GM19372 (cell line): ENCODE results near the gene HCRTR1.
"Not testable (repeated sequence)": the region's sequence is repeated elsewhere in the genome, so short reads cannot be mapped to it uniquely, and the experiment has no call there.

ENCODE experiments used
- ATAC-seq: cut with Tn5 transposase; IDR thresholded peaks from one replicate; pipeline ENCODE4 v1.9.1; 2021; ENCODE audit warnings: mild to moderate bottlenecking, low read depth, moderate library complexity; ENCODE audit not compliant: unreplicated experiment

HCRTR1 gene

GRCh38 chr1:31580891-31581603 is 36.4 kb upstream of the HCRTR1 start:
- ATAC-seq, result no peak

GRCh38 chr1:31581821-31582810 is 35.4 kb upstream of the HCRTR1 start:
- no peak for ATAC-seq

DNA sequence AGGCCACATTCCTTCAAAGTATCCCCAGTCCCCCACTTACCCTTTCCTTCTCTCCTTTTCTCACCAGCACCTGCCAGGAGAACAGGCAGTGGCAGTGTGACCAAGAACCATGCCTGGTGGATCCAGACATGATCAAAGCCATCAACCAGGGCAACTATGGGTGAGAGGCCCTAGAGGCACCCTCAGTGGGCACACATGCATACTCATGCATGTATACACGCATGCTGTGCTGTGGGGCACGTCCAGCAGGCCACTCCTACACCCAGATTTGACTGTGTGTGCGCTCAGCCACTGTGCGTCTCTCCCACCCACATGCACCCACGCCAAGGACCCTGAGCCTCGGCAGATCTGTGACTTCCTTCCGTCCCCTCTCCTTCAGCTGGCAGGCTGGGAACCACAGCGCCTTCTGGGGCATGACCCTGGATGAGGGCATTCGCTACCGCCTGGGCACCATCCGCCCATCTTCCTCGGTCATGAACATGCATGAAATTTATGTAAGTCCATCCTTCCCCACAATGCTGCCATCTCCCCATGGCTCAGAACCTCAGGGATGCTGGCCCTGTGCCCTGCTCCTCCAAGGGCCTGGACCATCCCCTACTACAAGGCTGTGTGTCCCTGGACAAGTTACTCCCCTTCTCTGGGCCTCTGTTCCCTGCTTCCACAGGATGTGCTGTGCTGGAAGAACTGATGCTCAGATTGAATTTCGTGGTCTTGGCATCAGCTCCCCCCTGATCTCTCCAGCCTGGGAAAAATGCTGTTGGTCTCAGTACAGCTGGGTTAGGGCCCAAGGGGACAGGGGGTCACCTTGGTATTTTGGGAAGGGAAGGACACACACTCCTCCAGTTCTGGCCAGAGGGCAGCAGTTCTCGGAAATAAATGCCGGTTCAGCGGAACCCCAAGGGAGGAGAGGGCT is 34.2 kb upstream of the HCRTR1 start:
- no peak for ATAC-seq

GRCh38 chr1:31583995-31584868 is 33.3 kb upstream of the HCRTR1 start:
- ATAC-seq, result no peak

GRCh38 chr1:31584869-31585735 is 32.4 kb upstream of the HCRTR1 start:
- ATAC-seq, result no peak

GRCh38 chr1:31585736-31586365 is 31.6 kb upstream of the HCRTR1 start:
- ATAC-seq, result no peak

- ATAC-seq, result no peak
Measured at GRCh38 chr1:31586376-31587327, 30.8 kb upstream of the HCRTR1 start.

DNA sequence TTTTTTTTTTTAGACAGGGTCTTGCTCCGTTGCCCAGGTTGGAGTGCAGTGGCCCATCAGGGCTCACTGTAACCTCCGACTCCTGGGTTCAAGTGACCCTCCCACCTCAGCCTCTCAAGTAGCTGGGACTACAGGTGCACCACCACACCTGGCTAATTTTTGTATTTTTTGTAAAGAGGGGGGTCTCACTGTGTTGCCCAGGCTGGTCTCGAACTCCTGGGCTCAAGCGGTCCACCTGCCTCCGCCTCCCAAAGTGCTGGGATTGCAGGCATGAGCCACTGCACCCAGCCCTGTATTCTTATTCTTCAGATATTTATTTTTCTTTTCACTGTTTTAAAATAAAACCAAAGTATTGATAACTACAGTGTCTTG is 30.2 kb upstream of the HCRTR1 start:
- ATAC-seq, result not testable (repeated sequence)

GRCh38 chr1:31587720-31588423 is 29.6 kb upstream of the HCRTR1 start:
- no peak for ATAC-seq

- no peak for ATAC-seq
Measured at GRCh38 chr1:31588751-31589515, 28.6 kb upstream of the HCRTR1 start.

- ATAC-seq, result no peak
Measured at GRCh38 chr1:31591425-31592093, 25.9 kb upstream of the HCRTR1 start.

- ATAC-seq, result no peak
Measured at GRCh38 chr1:31592132-31592531, 25.4 kb upstream of the HCRTR1 start.

- no peak for ATAC-seq
Measured at GRCh38 chr1:31593136-31593665, 24.3 kb upstream of the HCRTR1 start.

- peak; percentile 64 for ATAC-seq
Measured at GRCh38 chr1:31593770-31594632, 23.5 kb upstream of the HCRTR1 start.
